ENCODE data around the gene FANCD2.
"Not testable (repeated sequence)": the region's sequence is repeated elsewhere in the genome, so short reads cannot be mapped to it uniquely, and the experiment has no call there.

Gene FANCD2

GRCh38 chr3:10026084-10026890 lies at the start of gene FANCD2:
Gene FANCD2 (plus strand): TSS chr3:10026437. CDS start chr3:10028658, 2,221 bp downstream.
- DNase-seq (ENCODE audit: low read depth in 4 of 4, low spot score in 1 of 4), result peak; percentile 80 to 91 (median 88)

- no peak for DNase-seq (ENCODE audit: low read depth in 4 of 4, low spot score in 1 of 4)
Measured at GRCh38 chr3:9976721-9977709, 49.2 kb upstream of the FANCD2 start.

GRCh38 chr3:9978710-9979305 lies 47.4 kb upstream of the FANCD2 start:
- no peak for DNase-seq (ENCODE audit: low read depth in 4 of 4, low spot score in 1 of 4)

- DNase-seq (ENCODE audit: low read depth in 4 of 4, low spot score in 1 of 4), result no peak
Measured at GRCh38 chr3:9980251-9980650, 46.0 kb upstream of the FANCD2 start.

- no peak for DNase-seq (ENCODE audit: low read depth in 4 of 4, low spot score in 1 of 4)
Measured at GRCh38 chr3:9986230-9986725, 40.0 kb upstream of the FANCD2 start.

- DNase-seq (ENCODE audit: low read depth in 4 of 4, low spot score in 1 of 4), result no peak
Measured at GRCh38 chr3:9994086-9994844, 32.0 kb upstream of the FANCD2 start.

- no peak for DNase-seq (ENCODE audit: low read depth in 4 of 4, low spot score in 1 of 4)
Measured at GRCh38 chr3:10000686-10001085, 25.6 kb upstream of the FANCD2 start.

GRCh38 chr3:10002951-10003350 lies 23.3 kb upstream of the FANCD2 start:
- no peak for DNase-seq (ENCODE audit: low read depth in 4 of 4, low spot score in 1 of 4)

- no peak for DNase-seq (ENCODE audit: low read depth in 4 of 4, low spot score in 1 of 4)
Measured at GRCh38 chr3:10004506-10004905, 21.7 kb upstream of the FANCD2 start.

- no peak for DNase-seq (ENCODE audit: low read depth in 4 of 4, low spot score in 1 of 4)
Measured at GRCh38 chr3:10004960-10005564, 21.2 kb upstream of the FANCD2 start.

- no peak for DNase-seq (ENCODE audit: low read depth in 4 of 4, low spot score in 1 of 4)
Measured at GRCh38 chr3:10006048-10006761, 20.0 kb upstream of the FANCD2 start.

GRCh38 chr3:10006762-10007090 lies 19.5 kb upstream of the FANCD2 start:
- DNase-seq (ENCODE audit: low read depth in 4 of 4, low spot score in 1 of 4), result no peak

- DNase-seq (ENCODE audit: low read depth in 4 of 4, low spot score in 1 of 4), result no peak
Measured at GRCh38 chr3:10007126-10007782, 19.0 kb upstream of the FANCD2 start.

GRCh38 chr3:10008216-10008587 lies 18.0 kb upstream of the FANCD2 start:
- DNase-seq (ENCODE audit: low read depth in 4 of 4, low spot score in 1 of 4), result not testable (repeated sequence)

- DNase-seq (ENCODE audit: low read depth in 4 of 4, low spot score in 1 of 4), result peak; percentile 51 to 69 (median 63)
Measured at GRCh38 chr3:10008588-10009344, 17.5 kb upstream of the FANCD2 start.

- no peak for DNase-seq (ENCODE audit: low read depth in 4 of 4, low spot score in 1 of 4)
Measured at GRCh38 chr3:10010421-10010877, 15.8 kb upstream of the FANCD2 start.

- peak; percentile 34 to 78 (median 63) for DNase-seq (ENCODE audit: low read depth in 4 of 4, low spot score in 1 of 4)
Measured at GRCh38 chr3:10010878-10011465, 15.3 kb upstream of the FANCD2 start.

- DNase-seq (ENCODE audit: low read depth in 4 of 4, low spot score in 1 of 4), result no peak
Measured at GRCh38 chr3:10011631-10012030, 14.6 kb upstream of the FANCD2 start.

Measured in stimulated activated CD4-positive, alpha-beta T cell treated with anti-CD3 and anti-CD28 coated beads, Interleukin-1b, Interleukin-23, amount 100 ng/mL, for 24 hours (primary cell).